GM12891 (cell line): Measurements from ENCODE around the gene AIFM1.
A peak's percentile ranks its signal among the peaks of the same experiment; 100 is the strongest.
"Not testable (repeated sequence)": the region's sequence is repeated elsewhere in the genome, so short reads cannot be mapped to it uniquely, and the experiment has no call there.

Source experiments
- DNase-seq: peaks from one replicate; pipeline ENCODE4 v3.0.0; 2011; ENCODE audit warnings: low spot score; ENCODE audit not compliant: insufficient read length
- FAIRE-seq: peaks from 2 replicates; lab custom pipeline; 2011; peaks lifted over from hg19 to GRCh38; lab: Jason Lieb, UNC
- PAX5 ChIP-seq: IDR thresholded peaks from 2 replicates; pipeline ENCODE4 v1.6.1; 2011; ENCODE audit warnings: low read length, moderate library complexity, mild to moderate bottlenecking; ENCODE audit not compliant: insufficient read depth, severe bottlenecking
- POLR2A ChIP-seq: IDR thresholded peaks from 2 replicates; pipeline ENCODE4 v1.6.1; 2011; ENCODE audit warnings: low read depth, low read length, control low read depth
- POLR2AphosphoS5 ChIP-seq: IDR thresholded peaks from 2 replicates; pipeline ENCODE4 v1.6.1; 2011; ENCODE audit warnings: low read depth, low read length, control low read depth
- POU2F2 ChIP-seq: IDR thresholded peaks from 2 replicates; pipeline ENCODE4 v1.6.1; 2011; ENCODE audit warnings: low read depth, mild to moderate bottlenecking, control low read depth, low read length, moderate library complexity
- SPI1 ChIP-seq: IDR thresholded peaks from 2 replicates; pipeline ENCODE4 v1.6.1; 2011; ENCODE audit warnings: low read depth, low read length, control low read depth
- TAF1 ChIP-seq: IDR thresholded peaks from 2 replicates; pipeline ENCODE4 v1.6.1; 2011; ENCODE audit warnings: low read depth, low read length, control low read depth

AIFM1 gene

DNA sequence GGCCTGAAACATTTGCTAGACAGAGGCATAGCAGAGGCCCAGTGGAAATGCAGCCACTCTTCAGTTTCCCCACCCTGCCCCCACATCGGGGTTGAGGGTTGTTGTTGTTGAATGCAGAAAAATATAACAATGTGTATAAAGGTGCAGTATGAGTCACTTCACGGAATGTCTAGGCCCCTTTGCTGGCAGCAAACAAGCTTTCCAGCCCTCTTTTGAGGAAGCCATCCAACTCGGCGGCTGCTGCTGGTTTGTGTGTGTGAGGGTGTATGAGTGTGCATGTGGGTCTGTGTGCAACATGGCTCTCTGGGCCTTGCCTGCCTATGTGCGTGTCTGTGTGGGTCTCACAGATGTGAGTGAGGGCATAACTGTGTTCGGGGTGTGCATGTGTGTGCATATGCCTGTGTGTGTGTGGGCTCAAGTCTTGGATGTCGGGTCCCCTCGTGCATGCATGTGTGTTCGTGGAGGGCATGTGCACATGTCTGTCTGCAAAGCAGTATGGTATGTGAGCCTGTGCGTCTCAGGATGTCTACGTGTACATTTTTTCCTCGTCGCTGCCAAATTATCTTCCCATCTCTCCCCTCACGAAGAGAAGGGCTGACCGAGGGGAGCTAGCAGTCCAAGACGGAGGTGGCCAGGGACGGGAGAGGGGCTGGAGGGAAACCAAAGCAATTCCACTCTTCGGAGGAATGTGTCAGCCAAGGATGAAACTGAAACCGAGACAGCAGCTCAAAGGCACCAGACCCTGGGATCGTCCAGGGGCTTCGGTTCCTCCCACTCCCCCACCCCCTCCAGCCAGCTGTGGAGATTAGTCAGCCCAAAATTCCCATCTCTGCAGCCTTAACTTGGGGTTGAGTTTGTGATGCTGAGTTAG, 47.0 kb downstream of the AIFM1 start:
- no peak for TF ChIP-seq POLR2AphosphoS5
- no peak for TF ChIP-seq POU2F2
- TF ChIP-seq TAF1, result no peak
- FAIRE-seq (peak; percentile 58), DNase-seq (no peak)

DNA sequence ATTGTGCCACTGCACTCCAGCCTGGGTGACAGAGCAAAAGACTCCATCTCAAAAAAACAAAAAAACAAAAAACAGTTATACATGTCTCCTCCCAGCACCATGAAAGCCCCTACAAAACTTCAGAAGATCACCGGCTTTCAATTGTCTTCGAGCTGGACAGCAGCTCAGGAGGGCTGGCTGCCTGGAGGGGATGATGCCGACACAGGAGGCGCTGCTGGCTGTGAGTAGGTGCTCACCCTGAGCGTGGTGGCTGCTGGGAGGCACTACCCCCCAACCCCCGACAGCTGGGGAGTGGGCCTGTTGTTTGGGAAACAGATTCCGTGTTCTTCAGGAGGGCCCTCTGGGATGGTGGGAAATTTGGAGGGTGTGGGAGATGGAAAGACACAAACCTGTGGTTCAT, 48.5 kb downstream of the AIFM1 start:
- FAIRE-seq (no peak), DNase-seq (no peak)
- TF ChIP-seq TAF1 (no peak), POU2F2 (no peak), POLR2A (no peak), PAX5 (no peak), SPI1 (no peak), POLR2AphosphoS5 (no peak)

DNA sequence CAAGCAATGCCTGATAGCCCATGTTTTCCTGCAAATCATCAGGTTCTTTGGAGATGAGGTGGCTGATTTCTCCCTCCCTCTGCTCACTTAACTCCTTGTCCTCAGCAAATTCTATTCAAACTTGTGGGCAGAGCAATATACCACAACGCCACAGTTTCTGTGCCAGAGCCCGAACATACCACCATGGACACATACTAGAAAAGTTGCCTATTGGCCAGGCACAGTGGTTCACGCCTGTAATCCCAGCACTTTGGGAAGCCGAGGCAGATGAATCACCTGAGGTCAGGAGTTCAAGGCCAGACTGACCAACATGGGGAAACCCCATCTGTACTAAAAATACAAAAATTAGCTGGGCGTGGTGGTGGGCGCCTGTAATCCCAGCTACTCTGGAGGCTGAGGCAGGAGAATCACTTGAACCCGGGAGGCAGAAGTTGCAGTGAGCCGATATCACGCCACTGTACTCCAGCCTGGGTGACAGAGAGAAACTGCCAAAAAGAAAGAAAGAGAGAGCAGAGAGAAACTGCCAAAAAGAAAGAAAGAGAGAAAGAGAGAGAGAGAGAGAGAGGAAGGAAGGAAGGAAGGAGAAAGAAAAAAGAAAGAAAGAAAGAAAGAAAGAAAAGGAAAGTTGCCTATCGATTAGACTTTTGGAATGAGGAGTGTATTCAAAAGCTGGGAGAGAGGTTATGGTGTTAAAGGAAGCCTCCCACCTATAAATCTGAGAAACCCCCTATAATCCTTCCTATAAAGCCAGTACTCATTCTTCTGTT, 50.3 kb downstream of the AIFM1 start:
- not testable (repeated sequence) for DNase-seq, FAIRE-seq

DNA sequence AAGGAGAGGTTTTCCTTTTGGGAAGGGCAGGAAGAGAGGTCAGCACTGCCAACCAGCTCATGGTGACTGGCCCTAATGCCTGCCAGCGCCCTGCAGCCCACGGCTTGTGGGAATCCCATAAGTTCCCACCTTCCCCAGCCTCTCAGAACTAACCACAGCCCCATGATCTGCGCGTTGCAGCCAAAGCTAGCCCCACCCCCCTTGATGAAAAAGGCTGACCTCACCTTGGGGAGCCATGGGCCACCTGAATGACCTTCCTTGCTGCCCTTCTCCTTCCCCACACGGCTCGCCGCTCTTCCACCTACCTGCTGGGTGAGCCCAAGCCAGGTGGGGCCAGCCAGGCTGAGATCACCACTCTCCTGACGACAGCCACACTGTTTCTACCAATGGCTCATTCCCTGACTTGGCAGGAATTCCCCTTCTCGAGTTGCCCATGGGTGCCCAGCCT, 51.5 kb downstream of the AIFM1 start:
- TF ChIP-seq PAX5 (no peak), POU2F2 (no peak), POLR2A (no peak), SPI1 (no peak), POLR2AphosphoS5 (no peak), TAF1 (no peak)
- DNase-seq, result no peak
- peak; percentile 77 for FAIRE-seq

- FAIRE-seq (peak; percentile 28), DNase-seq (no peak)
- TF ChIP-seq POLR2A (no peak), POU2F2 (no peak), POLR2AphosphoS5 (no peak), SPI1 (no peak)
These were observed 54.2 kb downstream of the AIFM1 start for GRCh38 chrX:130111220-130112154.

- DNase-seq, result peak; percentile 56
- peak; percentile 71 for FAIRE-seq
- TF ChIP-seq TAF1 (no peak), SPI1 (peak; percentile 70)
These were observed 55.0 kb downstream of the AIFM1 start, which contains the start of gene ELF4 for GRCh38 chrX:130110379-130111219. Gene ELF4, minus strand, starts transcription at chrX:130110497. Its CDS starts 29,167 bp downstream, at chrX:130081330.

DNA sequence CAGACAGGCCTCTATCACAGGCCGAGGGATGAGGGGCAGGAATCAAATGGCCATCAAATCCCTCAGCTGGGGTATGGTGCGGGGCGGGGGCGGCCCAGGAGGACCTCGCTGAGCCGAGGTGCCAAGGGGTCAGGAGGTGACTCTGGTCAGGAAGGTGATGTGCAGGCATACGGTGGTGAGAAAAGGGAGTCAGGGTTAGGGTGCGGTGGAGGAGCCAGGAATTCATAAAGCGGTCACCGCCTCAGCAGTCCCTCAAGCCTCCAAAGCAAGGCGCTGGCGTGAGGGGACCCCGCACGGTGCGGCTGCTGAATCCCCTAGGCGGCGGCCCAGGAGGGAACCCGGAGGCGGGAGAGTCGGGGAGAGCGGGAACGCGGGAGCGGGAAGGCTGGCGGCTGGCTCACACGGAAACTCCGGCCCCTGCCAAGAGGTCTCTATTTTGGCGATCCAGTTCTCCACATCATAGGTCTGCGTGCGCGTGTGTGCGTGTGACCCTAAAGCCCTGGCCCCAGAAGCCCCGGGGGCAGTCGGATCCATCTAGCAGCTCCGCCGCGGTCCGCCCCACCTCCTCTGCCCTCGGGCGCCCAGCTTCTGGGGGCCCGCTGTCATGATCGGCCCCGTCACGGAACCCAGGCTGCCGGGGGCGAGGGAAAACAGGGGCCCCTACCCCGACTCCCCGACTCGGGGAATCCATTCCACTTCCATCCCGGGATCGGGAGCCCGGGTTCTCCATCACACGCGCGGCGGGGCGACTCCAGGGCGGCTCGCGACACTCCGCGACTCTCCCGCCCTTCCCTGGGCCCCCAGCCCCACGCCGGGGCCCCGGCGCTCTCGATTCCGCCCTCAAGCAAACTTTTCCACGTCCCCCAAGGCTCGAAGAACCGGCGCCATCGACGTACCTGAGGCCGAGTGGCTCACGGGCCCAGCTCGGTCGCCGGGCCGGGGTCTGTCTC, 55.9 kb downstream of the AIFM1 start:
- TF ChIP-seq PAX5 (no peak), POLR2A (no peak), TAF1 (no peak), POLR2AphosphoS5 (no peak), SPI1 (no peak)
- no peak for FAIRE-seq
- no peak for DNase-seq
